Smooth muscle cell (in vitro differentiated cells): ENCODE measurements around the gene RBFOX1. TPM values are rescaled to one million over a fixed set of nuclear protein-coding genes. Genes with fewer than 3 reads are reported as not detected.

ENCODE experiments used
- DNase-seq: peaks from one replicate; lab custom pipeline; 2025; ENCODE audit not compliant: unreplicated experiment; lab: John Stamatoyannopoulos, UW
- H2AFZ ChIP-seq: fragments of 200-600 bp; sonication (generic); 2 replicates; pipeline ENCODE4 v1.6.0; 2016; ENCODE audit warnings: antibody characterized with exemption, low read depth, mild to moderate bottlenecking
- H3F3A ChIP-seq: fragments of 200-600 bp; sonication (generic); 2 replicates; pipeline ENCODE4 v1.6.0; 2017; ENCODE audit warnings: antibody characterized with exemption, low read depth
- H3K27ac ChIP-seq: fragments of 200-600 bp; sonication (generic); 2 replicates; pipeline ENCODE4 v1.5.1; 2016; ENCODE audit warnings: low read depth, mild to moderate bottlenecking
- H3K27me3 ChIP-seq: fragments of 200-600 bp; sonication (generic); 2 replicates; pipeline ENCODE4 v1.6.1; 2016; ENCODE audit warnings: low read depth, mild to moderate bottlenecking
- H3K36me3 ChIP-seq: fragments of 200-600 bp; sonication (generic); 2 replicates; pipeline ENCODE4 v1.5.1; 2016; ENCODE audit warnings: low read depth
- H3K4me1 ChIP-seq: fragments of 200-600 bp; sonication (generic); 2 replicates; pipeline ENCODE4 v1.5.1; 2016; ENCODE audit warnings: low read depth
- H3K4me2 ChIP-seq: fragments of 200-600 bp; sonication (generic); 2 replicates; pipeline ENCODE4 v1.6.0; 2016; ENCODE audit warnings: mild to moderate bottlenecking
- H3K4me3 ChIP-seq: fragments of 200-600 bp; sonication (generic); 2 replicates; pipeline ENCODE4 v1.5.1; 2016; ENCODE audit warnings: mild to moderate bottlenecking
- H3K79me2 ChIP-seq: fragments of 200-600 bp; sonication (generic); 2 replicates; pipeline ENCODE4 v1.6.0; 2016; ENCODE audit warnings: low read depth, mild to moderate bottlenecking
- H3K9ac ChIP-seq: fragments of 200-600 bp; sonication (generic); 2 replicates; pipeline ENCODE4 v1.6.0; 2016; ENCODE audit warnings: low read depth
- H3K9me3 ChIP-seq: fragments of 200-600 bp; sonication (generic); replicated peaks from 2 replicates; pipeline ENCODE4 v1.5.1; 2016; ENCODE audit warnings: low read depth
- H4K20me1 ChIP-seq: fragments of 200-600 bp; sonication (generic); 2 replicates; pipeline ENCODE4 v1.6.0; 2016; ENCODE audit warnings: low read depth
- WGBS: methylation state at CpG from one replicate; pipeline ENCODE4 v1.1.7; 2016; ENCODE audit warnings: low lambda C conversion rate; 5-methylcytosine and 5-hydroxymethylcytosine counted together
- polyA plus RNA-seq: library from polyadenylated mRNA; unstranded; fragments of >200 nt; fragmentation: Nextera tagmentation; extraction: Ambion mirVana; gene quantifications from 2 replicates; pipeline ENCODE4 v1.2.1, GENCODE V29; 2016
- total RNA-seq: library from RNA; depleted of rRNA; stranded (reverse); fragments of >200 nt; gene quantifications from 2 replicates; pipeline ENCODE4 v1.2.3, GENCODE V29; 2014
- TF ChIP-seq, protein P1 (sequence below): fragments of 200-600 bp; sonication (generic); IDR thresholded peaks from 2 replicates; pipeline ENCODE4 v1.5.1; 2017; ENCODE audit warnings: borderline replicate concordance, mild to moderate bottlenecking, antibody characterized with exemption; ENCODE audit not compliant: insufficient read depth, poor library complexity, severe bottlenecking

RBFOX1 gene
- total and polyA plus RNA-seq, 2 experiments from 2014 or later = not detected

DNA sequence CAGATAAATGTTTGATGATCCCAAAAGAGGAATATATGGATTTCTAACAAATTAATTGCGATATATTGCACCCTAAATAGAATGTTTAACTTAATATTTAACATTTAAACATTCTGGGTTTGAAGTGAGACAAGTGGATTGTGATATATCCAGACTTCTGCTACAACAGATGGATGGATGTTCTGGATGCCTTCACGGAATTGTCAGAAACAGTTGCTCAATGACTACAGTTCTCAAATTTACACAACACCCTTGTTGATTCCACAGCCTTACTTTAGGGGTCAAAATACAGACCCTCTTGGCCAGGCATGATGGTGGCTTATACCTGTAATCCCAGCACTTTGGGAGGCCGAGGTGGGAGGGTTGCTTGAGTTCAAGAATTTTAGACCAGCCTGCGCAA, 250.8 kb downstream of the RBFOX1 start:
- no peak overlapping the region for H3K4me2 ChIP-seq
- no peaks in the 10 kb centered on the region for H4K20me1 ChIP-seq
- no peak overlapping the region for H3K9ac ChIP-seq
- no peak overlapping the region for H3K4me3 ChIP-seq
- H3K79me2 ChIP-seq = no peaks in the 10 kb centered on the region
- peaks cover 2% of the 10 kb centered on the region for H3K27me3 ChIP-seq
- WGBS = 94% methylated on average over 4 of the region's 4 CpGs
- H3K36me3 ChIP-seq = no peaks in the 10 kb centered on the region
- no peak overlapping the region for H2AFZ ChIP-seq
- no peaks in the 10 kb centered on the region for H3K9me3 ChIP-seq
- no peaks in the 10 kb centered on the region for H3K4me1 ChIP-seq
- H3K27ac ChIP-seq = no peak overlapping the region
- TF ChIP-seq, protein P1, sequence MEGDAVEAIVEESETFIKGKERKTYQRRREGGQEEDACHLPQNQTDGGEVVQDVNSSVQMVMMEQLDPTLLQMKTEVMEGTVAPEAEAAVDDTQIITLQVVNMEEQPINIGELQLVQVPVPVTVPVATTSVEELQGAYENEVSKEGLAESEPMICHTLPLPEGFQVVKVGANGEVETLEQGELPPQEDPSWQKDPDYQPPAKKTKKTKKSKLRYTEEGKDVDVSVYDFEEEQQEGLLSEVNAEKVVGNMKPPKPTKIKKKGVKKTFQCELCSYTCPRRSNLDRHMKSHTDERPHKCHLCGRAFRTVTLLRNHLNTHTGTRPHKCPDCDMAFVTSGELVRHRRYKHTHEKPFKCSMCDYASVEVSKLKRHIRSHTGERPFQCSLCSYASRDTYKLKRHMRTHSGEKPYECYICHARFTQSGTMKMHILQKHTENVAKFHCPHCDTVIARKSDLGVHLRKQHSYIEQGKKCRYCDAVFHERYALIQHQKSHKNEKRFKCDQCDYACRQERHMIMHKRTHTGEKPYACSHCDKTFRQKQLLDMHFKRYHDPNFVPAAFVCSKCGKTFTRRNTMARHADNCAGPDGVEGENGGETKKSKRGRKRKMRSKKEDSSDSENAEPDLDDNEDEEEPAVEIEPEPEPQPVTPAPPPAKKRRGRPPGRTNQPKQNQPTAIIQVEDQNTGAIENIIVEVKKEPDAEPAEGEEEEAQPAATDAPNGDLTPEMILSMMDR = no peak
- no peaks in the 10 kb centered on the region for H3F3A ChIP-seq
- DNase-seq = no peak

DNA sequence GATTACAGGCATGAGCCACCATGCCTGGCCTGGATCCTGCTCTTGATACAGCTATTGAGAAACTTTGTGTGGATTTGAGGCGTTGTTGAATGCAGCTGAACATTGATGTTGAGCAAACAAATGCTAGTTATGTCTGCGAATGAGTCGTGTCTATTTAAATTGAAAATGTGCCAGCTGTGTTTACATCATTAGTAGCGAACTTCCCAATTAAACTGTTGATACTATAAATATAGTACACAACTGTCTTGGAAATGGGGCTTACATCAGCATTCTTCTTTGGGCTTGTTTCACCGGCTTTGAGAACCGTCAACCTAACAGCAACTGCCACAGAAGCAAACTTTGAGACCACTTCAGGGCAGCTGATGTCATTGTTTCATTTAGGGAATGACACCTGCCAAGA, 251.9 kb downstream of the RBFOX1 start:
- DNase-seq = no peak
- Histone ChIP-seq H3K36me3 (no peaks in the 10 kb centered on the region), H3F3A (no peaks in the 10 kb centered on the region), H3K9me3 (no peaks in the 10 kb centered on the region), H2AFZ (no peak overlapping the region), H3K4me3 (no peak overlapping the region), H3K4me2 (no peak overlapping the region), H3K79me2 (no peaks in the 10 kb centered on the region), H3K4me1 (no peaks in the 10 kb centered on the region), H3K27ac (no peak overlapping the region), H3K9ac (no peak overlapping the region), H4K20me1 (no peaks in the 10 kb centered on the region), H3K27me3 (peaks cover 2% of the 10 kb centered on the region)
- WGBS = 89% methylated on average over 6 of the region's 6 CpGs
- TF ChIP-seq, protein P1 = no peak

DNA sequence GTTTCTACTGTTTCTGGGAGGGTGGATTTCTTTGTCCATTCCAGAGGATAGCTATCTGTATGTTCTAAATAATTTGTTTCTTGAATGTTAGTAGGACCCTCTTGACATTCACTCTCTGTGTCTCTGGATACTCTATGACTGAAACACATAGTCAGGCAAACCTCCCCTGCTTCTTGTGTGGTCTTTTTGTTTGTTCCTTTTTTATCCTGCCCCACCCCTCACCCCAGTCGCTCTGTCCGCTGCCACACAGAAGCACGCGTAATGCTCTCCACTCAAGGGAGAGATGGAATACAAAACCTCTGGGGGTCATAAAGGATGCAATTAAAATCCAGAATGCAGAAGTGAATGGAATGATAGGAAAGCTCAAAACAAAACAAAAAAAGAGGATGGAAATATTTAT, 253.1 kb downstream of the RBFOX1 start:
- DNase-seq = no peak
- 67% methylated on average over 4 of the region's 4 CpGs for WGBS
- H3F3A ChIP-seq = no peaks in the 10 kb centered on the region
- no peak overlapping the region for H3K9ac ChIP-seq
- no peaks in the 10 kb centered on the region for H3K9me3 ChIP-seq
- no peaks in the 10 kb centered on the region for H3K4me1 ChIP-seq
- no peak overlapping the region for H3K4me3 ChIP-seq
- H3K79me2 ChIP-seq = no peaks in the 10 kb centered on the region
- no peaks in the 10 kb centered on the region for H4K20me1 ChIP-seq
- TF ChIP-seq, protein P1 = no peak
- no peak overlapping the region for H3K27ac ChIP-seq
- no peak overlapping the region for H3K4me2 ChIP-seq
- H2AFZ ChIP-seq = no peak overlapping the region
- H3K36me3 ChIP-seq = no peaks in the 10 kb centered on the region
- H3K27me3 ChIP-seq = peaks cover 2% of the 10 kb centered on the region

DNA sequence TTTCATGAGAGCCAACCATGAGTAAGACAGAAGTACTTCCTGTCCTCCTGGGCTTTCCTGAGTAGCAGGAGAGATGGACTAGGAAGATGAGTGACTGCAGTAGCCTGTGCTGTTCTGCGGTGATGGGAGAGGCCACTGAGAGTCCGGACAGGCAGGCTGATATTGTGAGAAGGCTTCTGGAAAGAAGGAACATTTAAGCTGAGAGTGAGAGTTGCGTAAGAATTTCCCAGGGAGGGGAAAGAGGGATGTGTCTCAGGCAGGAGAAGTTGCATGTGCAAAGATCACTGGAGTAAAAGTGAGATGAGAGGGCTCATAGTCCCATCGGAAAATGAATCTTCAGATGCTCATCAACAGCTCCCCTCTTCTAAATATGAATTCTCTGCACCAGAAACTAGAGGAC, 258.3 kb downstream of the RBFOX1 start:
- Histone ChIP-seq H4K20me1 (no peaks in the 10 kb centered on the region), H3K9ac (no peak overlapping the region), H3K4me1 (no peaks in the 10 kb centered on the region), H2AFZ (no peak overlapping the region), H3K27ac (no peak overlapping the region), H3K4me3 (no peak overlapping the region), H3K27me3 (no peaks in the 10 kb centered on the region), H3K4me2 (no peak overlapping the region), H3K9me3 (no peaks in the 10 kb centered on the region), H3K79me2 (no peaks in the 10 kb centered on the region), H3K36me3 (no peaks in the 10 kb centered on the region), H3F3A (no peaks in the 10 kb centered on the region)
- TF ChIP-seq, protein P1 = no peak
- DNase-seq = no peak
- WGBS = 77% methylated on average over 4 of the region's 4 CpGs
